GM12891 (cell line): ENCODE results near the gene PKLR.

Source experiments
- POLR2A ChIP-seq: IDR thresholded peaks from 2 replicates; pipeline ENCODE4 v1.6.1; 2011; ENCODE audit warnings: low read depth, low read length, control low read depth
- POLR2AphosphoS5 ChIP-seq: IDR thresholded peaks from 2 replicates; pipeline ENCODE4 v1.6.1; 2011; ENCODE audit warnings: low read depth, low read length, control low read depth
- TAF1 ChIP-seq: IDR thresholded peaks from 2 replicates; pipeline ENCODE4 v1.6.1; 2011; ENCODE audit warnings: low read depth, low read length, control low read depth

GRCh38 chr1:155266553-155266952, 34.7 kb downstream of the PKLR start:
- TF ChIP-seq POLR2A: no peak
- TF ChIP-seq POLR2AphosphoS5: no peak
- TF ChIP-seq TAF1: no peak
